ACC112 (cell line): ENCODE measurements around the gene SCP2.

Experiments used
- H2AFZ ChIP-seq: fragments of 200-600 bp; sonication (generic); one replicate; pipeline ENCODE4 v1.6.0; 2017; ENCODE audit warnings: antibody characterized with exemption, low read length; ENCODE audit not compliant: unreplicated experiment
- H3K27ac ChIP-seq: fragments of 200-600 bp; sonication (generic); 2 replicates; pipeline ENCODE4 v1.5.1; 2014; ENCODE audit warnings: low read depth, mild to moderate bottlenecking, antibody characterized with exemption, low read length, moderate library complexity
- H3K27me3 ChIP-seq: fragments of 200-600 bp; sonication (generic); 2 replicates; pipeline ENCODE4 v1.6.1; 2014; ENCODE audit warnings: mild to moderate bottlenecking, antibody characterized with exemption, low read length, moderate library complexity, mixed read lengths; ENCODE audit not compliant: insufficient read depth
- H3K36me3 ChIP-seq: fragments of 200-600 bp; sonication (generic); 2 replicates; pipeline ENCODE4 v1.6.1; 2016; ENCODE audit warnings: mild to moderate bottlenecking, antibody characterized with exemption, low read length, moderate library complexity, mixed read lengths; ENCODE audit not compliant: insufficient read depth
- H3K4me1 ChIP-seq: fragments of 200-600 bp; sonication (generic); one replicate; pipeline ENCODE4 v1.6.1; 2016; ENCODE audit warnings: low read length, mixed read lengths; ENCODE audit not compliant: insufficient read depth, unreplicated experiment, control insufficient read depth
- H3K4me3 ChIP-seq: fragments of 200-600 bp; sonication (generic); 2 replicates; pipeline ENCODE4 v1.5.1; 2014; ENCODE audit warnings: mild to moderate bottlenecking, low read depth, low read length
- H3K79me2 ChIP-seq: fragments of 200-600 bp; sonication (generic); one replicate; pipeline ENCODE4 v1.6.0; 2016; ENCODE audit warnings: low read length; ENCODE audit not compliant: control insufficient read depth, unreplicated experiment, insufficient read depth

The SCP2 gene

GRCh38 chr1:53051676-53052075 is 124.6 kb downstream of the SCP2 start:
- no peaks in the 10 kb centered on the region for H3K36me3 ChIP-seq
- peaks cover 16% of the 10 kb centered on the region for H3K4me1 ChIP-seq
- no peak overlapping the region for H2AFZ ChIP-seq
- H3K79me2 ChIP-seq = no peaks in the 10 kb centered on the region
- H3K27me3 ChIP-seq = no peaks in the 10 kb centered on the region
- H3K4me3 ChIP-seq = no peak overlapping the region
- no peak overlapping the region for H3K27ac ChIP-seq

DNA sequence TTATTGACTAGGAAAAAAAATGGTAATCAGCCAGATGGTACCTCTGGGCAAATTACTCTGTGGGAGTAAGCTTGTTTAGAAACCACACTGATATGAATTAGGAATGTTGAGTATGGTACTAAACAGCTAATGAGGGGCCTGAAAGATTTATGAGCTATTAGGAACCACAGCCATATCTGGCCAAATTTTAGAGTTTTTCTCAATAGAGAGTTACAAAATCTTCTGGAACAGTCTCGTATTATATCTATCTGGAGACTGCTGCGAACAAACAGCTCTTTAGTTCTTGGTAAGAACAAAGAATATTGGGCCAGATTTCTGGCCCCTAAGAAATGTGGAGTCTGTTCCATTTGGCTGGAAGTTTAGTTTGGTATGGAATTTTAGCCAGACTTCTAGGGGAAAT is 130.1 kb downstream of the SCP2 start:
- no peak overlapping the region for H3K4me3 ChIP-seq
- H3K79me2 ChIP-seq = no peaks in the 10 kb centered on the region
- no peak overlapping the region for H2AFZ ChIP-seq
- H3K27me3 ChIP-seq = peaks cover 41% of the 10 kb centered on the region
- H3K27ac ChIP-seq = no peak overlapping the region
- no peaks in the 10 kb centered on the region for H3K36me3 ChIP-seq
- no peaks in the 10 kb centered on the region for H3K4me1 ChIP-seq

DNA sequence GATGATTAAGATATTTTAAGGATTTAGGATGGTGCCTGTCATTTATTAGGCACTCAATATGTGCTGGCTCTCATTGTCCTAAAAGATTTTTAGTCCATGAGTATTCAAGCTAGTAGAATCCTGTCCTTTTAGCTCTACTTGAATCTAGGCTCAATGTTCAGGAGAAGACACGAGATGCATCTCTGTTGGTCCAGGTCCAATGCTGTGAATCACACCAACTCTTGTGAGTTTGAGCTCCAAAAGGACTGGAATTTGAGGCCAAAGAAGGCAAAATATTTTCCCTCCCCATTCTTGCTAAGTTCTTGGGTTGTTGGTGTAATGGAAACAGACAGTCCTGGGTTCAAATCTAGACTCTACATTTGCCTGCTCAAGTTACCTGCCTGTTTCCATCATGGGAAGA is 133.5 kb downstream of the SCP2 start:
- Histone ChIP-seq H2AFZ (no peak overlapping the region), H3K27me3 (peaks cover 63% of the 10 kb centered on the region), H3K27ac (no peak overlapping the region), H3K4me3 (no peak overlapping the region), H3K36me3 (no peaks in the 10 kb centered on the region), H3K79me2 (no peaks in the 10 kb centered on the region), H3K4me1 (no peaks in the 10 kb centered on the region)

DNA sequence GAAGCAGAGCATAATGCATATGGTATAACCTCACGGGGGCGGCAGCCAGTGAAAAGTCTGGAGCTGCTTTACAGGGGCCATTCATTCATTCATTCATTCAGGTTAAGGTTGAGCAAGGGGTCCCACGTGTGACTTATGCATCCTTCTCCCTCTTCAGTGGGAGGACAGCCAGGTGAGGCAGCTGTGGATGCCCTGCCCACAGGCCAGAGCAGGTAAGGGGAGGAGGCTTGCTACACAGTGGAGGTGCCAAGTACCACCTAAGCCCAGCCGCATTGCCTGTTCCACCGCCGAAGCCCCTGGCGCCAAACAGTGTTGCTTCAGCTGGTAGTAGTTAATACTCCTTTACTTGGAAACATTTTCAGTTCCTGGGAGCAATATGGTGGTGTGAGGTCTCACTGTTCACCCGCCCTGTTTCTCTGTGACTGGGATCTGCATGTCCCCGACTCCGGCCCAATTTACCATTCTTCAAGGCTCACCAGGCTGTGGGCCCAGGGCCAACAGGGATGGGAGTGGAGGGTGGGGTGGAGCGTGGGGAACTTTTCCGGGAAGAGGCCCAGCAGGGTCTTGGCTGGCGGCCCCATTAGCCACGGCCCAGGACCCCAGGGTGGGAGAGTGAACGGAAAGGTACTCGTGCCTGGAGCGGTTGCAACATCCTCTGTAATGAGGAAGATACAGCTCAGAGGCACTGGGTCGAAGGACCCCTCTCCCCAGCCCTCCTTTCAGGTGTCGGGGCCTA is 134.2 kb downstream of the SCP2 start:
- no peaks in the 10 kb centered on the region for H3K79me2 ChIP-seq
- H3K27ac ChIP-seq = no peak overlapping the region
- H3K36me3 ChIP-seq = no peaks in the 10 kb centered on the region
- H2AFZ ChIP-seq = no peak overlapping the region
- no peaks in the 10 kb centered on the region for H3K4me1 ChIP-seq
- H3K4me3 ChIP-seq = peak overlapping the region; percentile 77
- peaks cover 63% of the 10 kb centered on the region for H3K27me3 ChIP-seq

- no peaks in the 10 kb centered on the region for H3K79me2 ChIP-seq
- no peak within 1 kb of the TSS for H3K27ac ChIP-seq
- no peaks in the 10 kb centered on the region for H3K36me3 ChIP-seq
- H3K4me3 ChIP-seq = peak within 1 kb of the TSS; percentile 77
- no peaks in the 10 kb centered on the region for H3K4me1 ChIP-seq
- H3K27me3 ChIP-seq = peaks cover 63% of the 10 kb centered on the region
- H2AFZ ChIP-seq = peak within 1 kb of the TSS; percentile 56
Measured at GRCh38 chr1:53061859-53062707, 135.0 kb downstream of the SCP2 start, which contains the start of gene PODN. Gene PODN (plus strand): TSS chr1:53062213. CDS start chr1:53069856, 7,643 bp downstream.

- no peak overlapping the region for H3K27ac ChIP-seq
- peak overlapping the region; percentile 77 for H3K4me3 ChIP-seq
- H3K36me3 ChIP-seq = no peaks in the 10 kb centered on the region
- H3K79me2 ChIP-seq = no peaks in the 10 kb centered on the region
- H3K4me1 ChIP-seq = no peaks in the 10 kb centered on the region
- H3K27me3 ChIP-seq = peaks cover 58% of the 10 kb centered on the region
- H2AFZ ChIP-seq = peak overlapping the region; percentile 56
Measured at GRCh38 chr1:53062708-53063591, 135.9 kb downstream of the SCP2 start.

GRCh38 chr1:53063744-53064515 is 136.9 kb downstream of the SCP2 start:
- Histone ChIP-seq H3K4me1 (no peaks in the 10 kb centered on the region), H3K27me3 (peaks cover 53% of the 10 kb centered on the region), H2AFZ (no peak overlapping the region), H3K79me2 (no peaks in the 10 kb centered on the region), H3K27ac (no peak overlapping the region), H3K36me3 (no peaks in the 10 kb centered on the region), H3K4me3 (no peak overlapping the region)

DNA sequence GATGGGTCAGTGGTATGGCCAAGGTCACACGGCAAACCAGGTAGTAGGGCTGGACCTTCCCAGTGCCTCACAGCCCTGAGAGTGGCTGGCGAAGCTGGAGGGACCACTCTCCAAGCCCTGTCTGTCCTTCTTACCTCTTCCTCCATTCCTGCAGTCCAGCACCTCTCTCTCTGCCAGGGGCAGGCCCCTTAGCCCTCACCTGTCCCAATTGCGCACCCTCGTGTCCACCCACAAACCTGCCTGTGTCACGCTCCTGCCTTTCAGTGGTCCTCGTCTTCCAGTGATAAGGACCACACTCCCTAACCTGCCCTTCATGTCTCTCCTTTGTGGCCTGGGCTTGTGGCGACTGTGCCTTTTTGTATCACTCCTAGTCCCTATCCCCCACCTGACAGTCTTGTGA is 138.3 kb downstream of the SCP2 start:
- peaks cover 38% of the 10 kb centered on the region for H3K27me3 ChIP-seq
- no peak overlapping the region for H3K4me3 ChIP-seq
- H3K36me3 ChIP-seq = no peaks in the 10 kb centered on the region
- H3K27ac ChIP-seq = no peak overlapping the region
- no peaks in the 10 kb centered on the region for H3K79me2 ChIP-seq
- H2AFZ ChIP-seq = no peak overlapping the region
- H3K4me1 ChIP-seq = no peaks in the 10 kb centered on the region

- H3K4me1 ChIP-seq = no peaks in the 10 kb centered on the region
- no peak overlapping the region for H3K4me3 ChIP-seq
- no peak overlapping the region for H2AFZ ChIP-seq
- no peaks in the 10 kb centered on the region for H3K79me2 ChIP-seq
- no peaks in the 10 kb centered on the region for H3K36me3 ChIP-seq
- no peak overlapping the region for H3K27ac ChIP-seq
- H3K27me3 ChIP-seq = peaks cover 27% of the 10 kb centered on the region
Measured at GRCh38 chr1:53066488-53066887, 139.4 kb downstream of the SCP2 start.
